SK-N-SH (cell line): Measurements from ENCODE around the gene ABCA3. TPM values are rescaled to one million over a fixed set of nuclear protein-coding genes. Genes with fewer than 3 reads are reported as not detected.

Source experiments
- CTCF ChIA-PET: fragments of 300-600, 350-600 bp; formaldehyde crosslinking; extraction: SDS; loops from one replicate; lab custom pipeline; 2021; lab: Yijun Ruan, JAX
- POLR2A ChIA-PET: fragments of 350-600 bp; sonication (Branson Sonifier 250); formaldehyde crosslinking; extraction: SDS; loops from one replicate; lab custom pipeline; 2020; ENCODE audit warnings: antibody characterized with exemption, inconsistent platforms; lab: Yijun Ruan, JAX
- DNase-seq: peaks from one replicate; pipeline ENCODE4 v3.0.0; 2012
- H2AFZ ChIP-seq: fragments of 200-600 bp; sonication (generic); 2 replicates; pipeline ENCODE4 v1.8.1; 2016; ENCODE audit warnings: antibody characterized with exemption, mild to moderate bottlenecking, low read depth
- H3F3A ChIP-seq: fragments of 200-600 bp; sonication (generic); replicated peaks from 2 replicates; pipeline ENCODE3; 2016; ENCODE audit warnings: antibody characterized with exemption, mild to moderate bottlenecking; ENCODE audit not compliant: insufficient read depth
- H3K27ac ChIP-seq, 2 experiments: fragments of 200-500 bp in 1 of 2; fragments of 200-600 bp in 1 of 2; sonication (Bioruptor generic) in 1 of 2; sonication (generic), shearing (Covaris generic) in 1 of 2; 2 replicates each; pipeline versions ENCODE4 v1.5.1 to v1.6.1; 2014 to 2016; ENCODE audit warnings: low read depth in 2 of 2, inconsistent platforms in 1 of 2, low read length in 1 of 2, mild to moderate bottlenecking in 1 of 2, mixed read lengths in 1 of 2
- H3K27me3 ChIP-seq: fragments of 200-600 bp; sonication (generic), shearing (Covaris generic); 2 replicates; pipeline ENCODE4 v1.6.1; 2016; ENCODE audit warnings: mixed run types; ENCODE audit not compliant: insufficient read depth
- H3K36me3 ChIP-seq, 2 experiments: fragments of 200-500 bp in 1 of 2; fragments of 200-600 bp in 1 of 2; sonication (Bioruptor generic) in 1 of 2; sonication (generic) in 1 of 2; replicated peaks in 1 of 2; 2 replicates each; pipeline versions ENCODE3 to v1.5.1; 2014 to 2016; ENCODE audit warnings: low read length in 1 of 2, mild to moderate bottlenecking in 1 of 2; ENCODE audit not compliant: insufficient read depth in 2 of 2, control insufficient read depth in 1 of 2
- H3K4me1 ChIP-seq, 2 experiments: fragments of 200-500 bp in 1 of 2; fragments of 200-600 bp in 1 of 2; sonication (Bioruptor generic) in 1 of 2; sonication (generic), shearing (Covaris generic) in 1 of 2; 2 replicates each; pipeline versions ENCODE4 v1.5.1 to v1.6.1; 2014 to 2016; ENCODE audit warnings: low read depth in 1 of 2, low read length in 1 of 2, mixed run types in 1 of 2; ENCODE audit not compliant: insufficient read depth in 2 of 2, control insufficient read depth in 1 of 2
- H3K4me2 ChIP-seq: fragments of 200-600 bp; sonication (generic), shearing (Covaris generic); 2 replicates; pipeline ENCODE4 v1.6.1; 2017; ENCODE audit warnings: mixed run types
- H3K4me3 ChIP-seq, 2 experiments: fragments of 200-500 bp in 1 of 2; fragments of 200-600 bp in 1 of 2; sonication (Bioruptor generic) in 1 of 2; sonication (generic), shearing (Covaris generic) in 1 of 2; 2 replicates each; pipeline versions ENCODE4 v1.5.1 to v1.8.1; 2014 to 2016; ENCODE audit warnings: low read depth in 2 of 2, inconsistent platforms in 1 of 2, low read length in 1 of 2, mild to moderate bottlenecking in 1 of 2, mixed read lengths in 1 of 2, moderate library complexity in 1 of 2
- H3K79me2 ChIP-seq: fragments of 200-600 bp; sonication (generic); 2 replicates; pipeline ENCODE4 v1.8.1; 2017; ENCODE audit warnings: mild to moderate bottlenecking; ENCODE audit not compliant: insufficient read depth
- H3K9ac ChIP-seq: fragments of 200-600 bp; sonication (generic); 2 replicates; pipeline ENCODE4 v1.6.1; 2017; ENCODE audit warnings: mixed run types
- H3K9me2 ChIP-seq: fragments of 200-600 bp; sonication (generic); 2 replicates; pipeline ENCODE4 v1.6.1; 2017; ENCODE audit warnings: mixed run types
- H3K9me3 ChIP-seq: fragments of 200-600 bp; sonication (generic); 2 replicates; pipeline ENCODE4 v1.6.1; 2017; ENCODE audit warnings: mixed run types, mild to moderate bottlenecking, moderate library complexity
- H4K20me1 ChIP-seq: fragments of 200-600 bp; sonication (generic); 2 replicates; pipeline ENCODE4 v1.6.1; 2017; ENCODE audit warnings: mild to moderate bottlenecking, mixed run types; ENCODE audit not compliant: insufficient read depth
- ELF1 ChIP-seq: IDR thresholded peaks from 2 replicates; pipeline ENCODE4 v1.4.0; 2012
- EZH2phosphoT487 ChIP-seq: fragments of 200-600 bp; sonication (generic); IDR thresholded peaks from 2 replicates; pipeline ENCODE4 v1.6.1; 2017; ENCODE audit warnings: low read depth, mixed run types, mild to moderate bottlenecking, antibody characterized with exemption, moderate library complexity, borderline replicate concordance
- FOXJ3 ChIP-seq: sonication (generic); formaldehyde crosslinking; IDR thresholded peaks from 2 replicates; pipeline ENCODE4 v1.5.1; 2020; ENCODE audit warnings: mild to moderate bottlenecking, missing genetic modification reagents
- GABPA ChIP-seq: IDR thresholded peaks from 2 replicates; pipeline ENCODE4 v1.4.0; 2012; ENCODE audit warnings: low read depth, mild to moderate bottlenecking
- GATA2 ChIP-seq: sonication (generic); formaldehyde crosslinking; IDR thresholded peaks from 2 replicates; pipeline ENCODE4 v1.5.0; 2020; ENCODE audit warnings: mild to moderate bottlenecking, missing genetic modification reagents
- JUND ChIP-seq: IDR thresholded peaks from 2 replicates; pipeline ENCODE4 v1.4.0; 2012
- MXI1 ChIP-seq: IDR thresholded peaks from 2 replicates; pipeline ENCODE4 v1.6.1; 2012; ENCODE audit warnings: mild to moderate bottlenecking, low read depth, low read length, improper control_type of control experiment
- RXRA ChIP-seq: IDR thresholded peaks from 2 replicates; pipeline ENCODE4 v1.4.0; 2012; ENCODE audit warnings: low read depth, mild to moderate bottlenecking, borderline replicate concordance
- TCF12 ChIP-seq: IDR thresholded peaks from 2 replicates; pipeline ENCODE4 v1.4.0; 2012
- WGBS: methylation state at CpG from one replicate; pipeline ENCODE4 v1.1.6; 2017; ENCODE audit warnings: low lambda C conversion rate; 5-methylcytosine and 5-hydroxymethylcytosine counted together
- polyA plus RNA-seq, 3 experiments: library from polyadenylated mRNA; depleted of rRNA; stranded (reverse); fragments of >200 nt; gene quantifications; 2 replicates each; pipeline ENCODE4 v1.2.3, GENCODE V29; 2012
- TF ChIP-seq, protein P1 (sequence below): IDR thresholded peaks from 2 replicates; pipeline ENCODE4 v1.4.0; 2012; ENCODE audit warnings: low read depth, borderline replicate concordance
- TF ChIP-seq, protein P2 (sequence below): IDR thresholded peaks from 2 replicates; pipeline ENCODE4 v1.4.0; 2012; ENCODE audit warnings: low read depth, borderline replicate concordance
- TF ChIP-seq, protein P3 (sequence below): IDR thresholded peaks from 2 replicates; pipeline ENCODE4; 2012

ABCA3 gene
- polyA plus RNA-seq, 1 of the 3 experiments (the other 2 are of a cell fraction): 9.9 TPM

DNA sequence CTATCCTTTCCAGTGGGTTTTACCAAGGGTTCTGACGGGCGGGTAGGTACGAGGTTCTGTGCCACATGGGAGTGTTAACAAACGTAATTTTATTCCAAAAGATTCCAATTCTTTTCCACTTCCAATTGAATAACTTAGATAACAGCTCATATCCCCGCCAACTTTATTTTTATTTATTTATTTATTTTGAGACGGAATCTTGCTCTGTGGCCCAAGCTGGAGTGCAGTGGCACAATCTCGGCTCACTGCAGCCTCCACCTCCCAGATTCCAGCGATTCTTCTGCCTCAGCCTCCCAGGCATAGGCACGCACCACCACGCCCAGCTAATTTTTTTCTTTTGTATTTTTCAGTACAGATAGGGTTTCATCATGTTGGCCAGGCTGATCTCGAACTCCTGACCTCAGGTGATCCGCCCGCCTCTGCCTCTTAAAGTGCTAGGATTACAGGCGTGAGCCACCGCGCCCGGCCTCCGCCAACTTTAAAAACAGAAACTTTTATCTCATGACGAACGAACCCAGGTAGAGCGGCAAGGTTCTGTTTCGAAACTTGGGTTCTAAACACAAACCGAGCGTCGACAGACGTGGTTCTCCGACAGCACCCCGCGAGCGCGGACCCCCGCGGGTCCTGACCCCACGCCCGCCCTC lies 89.8 kb downstream of the ABCA3 start:
- peaks cover 13% of the 10 kb centered on the region; the same call in 1 of the 2 replicates for H4K20me1 ChIP-seq
- no peaks in the 10 kb centered on the region for H3K9me2 ChIP-seq
- peak overlapping the region; percentile 72 for H3K9ac ChIP-seq
- peaks cover 7 to 13% of the 10 kb centered on the region in 2 experiments; a peak in 1 of 4 replicates for H3K4me1 ChIP-seq
- no peaks in the 10 kb centered on the region for H3K27me3 ChIP-seq
- DNase-seq: no peak
- CTCF ChIA-PET: interaction anchor here (0.7 to 3.5 kb wide), 20 partner anchors 9 to 251 kb away, joined by 3 to 33 read pairs (median 6); partner anchors contain the start of genes ABCA3, CASKIN1, DNASE1L2 and MLST8
- WGBS: 12% methylated on average over 28 of the region's 35 CpGs
- H3K27ac ChIP-seq: peak overlapping the region; percentile 66 to 73
- peaks cover 49% of the 10 kb centered on the region for H3K79me2 ChIP-seq
- peaks cover 25 to 36% of the 10 kb centered on the region in 2 experiments for H3K36me3 ChIP-seq
- peaks cover 37% of the 10 kb centered on the region for H3F3A ChIP-seq
- H2AFZ ChIP-seq: peak overlapping the region; percentile 75; the same call in 1 of the 2 replicates
- TF ChIP-seq RXRA: no peak
- no peak for TF ChIP-seq TCF12
- no peak for TF ChIP-seq ELF1
- TF ChIP-seq, protein P1, sequence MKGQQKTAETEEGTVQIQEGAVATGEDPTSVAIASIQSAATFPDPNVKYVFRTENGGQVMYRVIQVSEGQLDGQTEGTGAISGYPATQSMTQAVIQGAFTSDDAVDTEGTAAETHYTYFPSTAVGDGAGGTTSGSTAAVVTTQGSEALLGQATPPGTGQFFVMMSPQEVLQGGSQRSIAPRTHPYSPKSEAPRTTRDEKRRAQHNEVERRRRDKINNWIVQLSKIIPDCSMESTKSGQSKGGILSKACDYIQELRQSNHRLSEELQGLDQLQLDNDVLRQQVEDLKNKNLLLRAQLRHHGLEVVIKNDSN: no peak
- no peak for TF ChIP-seq MXI1
- POLR2A ChIA-PET: interaction anchor here (0.6 to 1.8 kb wide), 10 partner anchors 9 to 286 kb away, joined by 3 to 8 read pairs (median 4); partner anchors contain the start of genes RPS2 and TRAF7
- no peaks in the 10 kb centered on the region for H3K9me3 ChIP-seq
- H3K4me2 ChIP-seq: peak overlapping the region; percentile 89
- H3K4me3 ChIP-seq: peak overlapping the region; percentile 50 to 81

DNA sequence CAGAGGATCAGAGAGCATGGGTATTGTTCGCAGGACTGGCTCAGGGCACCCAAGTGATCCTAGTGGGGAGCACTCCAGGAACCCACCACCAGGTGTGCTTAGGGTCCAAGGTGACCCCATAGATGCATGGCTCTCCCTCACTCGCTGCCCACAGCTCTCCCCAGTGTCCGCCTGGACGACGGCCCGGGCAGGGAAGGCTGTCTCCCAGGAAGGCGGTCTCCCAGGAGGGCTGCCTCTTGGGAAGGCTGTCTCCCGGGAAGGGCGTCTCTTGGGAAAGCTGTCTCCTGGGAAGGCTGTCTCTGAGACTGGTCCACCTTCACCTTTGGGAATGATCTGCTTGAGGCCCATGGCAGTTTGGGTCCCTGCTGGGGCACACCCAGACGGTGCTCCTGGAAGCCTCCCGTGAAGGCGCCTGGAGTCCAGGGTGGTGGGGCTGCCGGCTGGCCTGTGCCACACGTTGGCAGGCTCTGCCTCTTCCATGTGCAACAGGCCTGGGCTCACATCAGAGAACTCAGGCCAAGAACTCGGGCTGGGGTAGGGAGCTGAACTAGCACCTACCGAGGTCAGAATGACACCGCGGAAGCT lies 94.1 kb downstream of the ABCA3 start:
- TF ChIP-seq JUND (no peak), GABPA (no peak), GATA2 (CRISPR knock-in tag) (no peak), FOXJ3 (CRISPR knock-in tag) (no peak), EZH2phosphoT487 (no peak)
- TF ChIP-seq, protein P2, sequence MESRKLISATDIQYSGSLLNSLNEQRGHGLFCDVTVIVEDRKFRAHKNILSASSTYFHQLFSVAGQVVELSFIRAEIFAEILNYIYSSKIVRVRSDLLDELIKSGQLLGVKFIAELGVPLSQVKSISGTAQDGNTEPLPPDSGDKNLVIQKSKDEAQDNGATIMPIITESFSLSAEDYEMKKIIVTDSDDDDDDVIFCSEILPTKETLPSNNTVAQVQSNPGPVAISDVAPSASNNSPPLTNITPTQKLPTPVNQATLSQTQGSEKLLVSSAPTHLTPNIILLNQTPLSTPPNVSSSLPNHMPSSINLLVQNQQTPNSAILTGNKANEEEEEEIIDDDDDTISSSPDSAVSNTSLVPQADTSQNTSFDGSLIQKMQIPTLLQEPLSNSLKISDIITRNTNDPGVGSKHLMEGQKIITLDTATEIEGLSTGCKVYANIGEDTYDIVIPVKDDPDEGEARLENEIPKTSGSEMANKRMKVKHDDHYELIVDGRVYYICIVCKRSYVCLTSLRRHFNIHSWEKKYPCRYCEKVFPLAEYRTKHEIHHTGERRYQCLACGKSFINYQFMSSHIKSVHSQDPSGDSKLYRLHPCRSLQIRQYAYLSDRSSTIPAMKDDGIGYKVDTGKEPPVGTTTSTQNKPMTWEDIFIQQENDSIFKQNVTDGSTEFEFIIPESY: no peak
- TF ChIP-seq, protein P3, sequence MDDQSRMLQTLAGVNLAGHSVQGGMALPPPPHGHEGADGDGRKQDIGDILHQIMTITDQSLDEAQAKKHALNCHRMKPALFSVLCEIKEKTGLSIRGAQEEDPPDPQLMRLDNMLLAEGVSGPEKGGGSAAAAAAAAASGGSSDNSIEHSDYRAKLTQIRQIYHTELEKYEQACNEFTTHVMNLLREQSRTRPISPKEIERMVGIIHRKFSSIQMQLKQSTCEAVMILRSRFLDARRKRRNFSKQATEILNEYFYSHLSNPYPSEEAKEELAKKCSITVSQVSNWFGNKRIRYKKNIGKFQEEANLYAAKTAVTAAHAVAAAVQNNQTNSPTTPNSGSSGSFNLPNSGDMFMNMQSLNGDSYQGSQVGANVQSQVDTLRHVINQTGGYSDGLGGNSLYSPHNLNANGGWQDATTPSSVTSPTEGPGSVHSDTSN: no peak
- H3F3A ChIP-seq: peaks cover under 1% of the 10 kb centered on the region
- ChIA-PET POLR2A (interaction anchor here (0.6 to 1.5 kb wide), 3 partner anchors 8 to 245 kb away, joined by 3 read pairs; no protein-coding TSS in a partner anchor), CTCF (no interaction called here)
- 99% methylated on average over 9 of the region's 18 CpGs for WGBS
- no peak overlapping the region for H3K27ac ChIP-seq
- H3K9me3 ChIP-seq: no peaks in the 10 kb centered on the region
- H4K20me1 ChIP-seq: no peaks in the 10 kb centered on the region
- DNase-seq: no peak
- H3K9me2 ChIP-seq: no peaks in the 10 kb centered on the region
- H2AFZ ChIP-seq: no peak overlapping the region
- no peaks in the 10 kb centered on the region for H3K27me3 ChIP-seq
- no peak overlapping the region for H3K4me2 ChIP-seq
- H3K9ac ChIP-seq: no peak overlapping the region
- H3K4me3 ChIP-seq: no peak overlapping the region
- peaks cover 0 to 7% of the 10 kb centered on the region in 2 experiments; a peak in 1 of 4 replicates for H3K4me1 ChIP-seq
- H3K36me3 ChIP-seq: peaks cover 19 to 31% of the 10 kb centered on the region in 2 experiments
- H3K79me2 ChIP-seq: peaks cover 41% of the 10 kb centered on the region
